ENCODE measurements around the gene ABCC6. TPM values are rescaled to one million over a fixed set of nuclear protein-coding genes. Genes with fewer than 3 reads are reported as not detected.

Gene ABCC6
- total RNA-seq, 4 donors from 2014 or later, result 1.8 to 19.4 (median 2.2) TPM

GRCh38 chr16:16150878-16151152 lies 72.5 kb downstream of the ABCC6 start:
- no peak for TF ChIP-seq CTCF (IDR thresholded peaks at IDR 0.05; ENCODE audit: low read depth)

- TF ChIP-seq CTCF (IDR thresholded peaks at IDR 0.05; ENCODE audit: low read depth), result no peak
These were observed 73.0 kb downstream of the ABCC6 start for GRCh38 chr16:16150117-16150877.

- TF ChIP-seq CTCF (IDR thresholded peaks at IDR 0.05; ENCODE audit: low read depth), result no peak
These were observed 73.6 kb downstream of the ABCC6 start for GRCh38 chr16:16149710-16150116.

- no peak for TF ChIP-seq CTCF (IDR thresholded peaks at IDR 0.05; ENCODE audit: low read depth)
These were observed 74.5 kb downstream of the ABCC6 start for GRCh38 chr16:16148755-16149154.

- TF ChIP-seq CTCF (IDR thresholded peaks at IDR 0.05; ENCODE audit: low read depth), result no peak
These were observed 75.8 kb downstream of the ABCC6 start for GRCh38 chr16:16147316-16147999.

- TF ChIP-seq CTCF (IDR thresholded peaks at IDR 0.05; ENCODE audit: low read depth), result no peak
These were observed 76.6 kb downstream of the ABCC6 start for GRCh38 chr16:16146380-16147315.

- TF ChIP-seq CTCF (IDR thresholded peaks at IDR 0.05; ENCODE audit: low read depth), result no peak
These were observed 78.0 kb downstream of the ABCC6 start for GRCh38 chr16:16145286-16145685.
